ENCODE measurements around the gene EXOC2. TPM values are rescaled to one million over a fixed set of nuclear protein-coding genes. Genes with fewer than 3 reads are reported as not detected.
A peak's percentile ranks its signal among the peaks of the same experiment; 100 is the strongest.

The EXOC2 gene
- total RNA-seq, 1 donor from 2014 or later = 30.1 TPM

GRCh38 chr6:635233-635632 lies 57.7 kb downstream of the EXOC2 start:
- no peaks in the 10 kb centered on the region for H3K27me3 Mint-ChIP-seq (ENCODE audit: unreplicated experiment)
- no peaks in the 10 kb centered on the region for H3K9me3 Mint-ChIP-seq (ENCODE audit: unreplicated experiment)
- no peak overlapping the region for H3K27ac Mint-ChIP-seq (ENCODE audit: unreplicated experiment)
- H3K4me1 Mint-ChIP-seq (ENCODE audit: unreplicated experiment) = peaks cover 12% of the 10 kb centered on the region
- no peak overlapping the region for H3K4me3 Mint-ChIP-seq (ENCODE audit: unreplicated experiment)
- no peak for DNase-seq (ENCODE audit: extremely low spot score, unreplicated experiment)
- peaks cover 30% of the 10 kb centered on the region for H3K36me3 Mint-ChIP-seq (ENCODE audit: unreplicated experiment)
- no peak for TF ChIP-seq CTCF (IDR thresholded peaks at IDR 0.05)

DNA sequence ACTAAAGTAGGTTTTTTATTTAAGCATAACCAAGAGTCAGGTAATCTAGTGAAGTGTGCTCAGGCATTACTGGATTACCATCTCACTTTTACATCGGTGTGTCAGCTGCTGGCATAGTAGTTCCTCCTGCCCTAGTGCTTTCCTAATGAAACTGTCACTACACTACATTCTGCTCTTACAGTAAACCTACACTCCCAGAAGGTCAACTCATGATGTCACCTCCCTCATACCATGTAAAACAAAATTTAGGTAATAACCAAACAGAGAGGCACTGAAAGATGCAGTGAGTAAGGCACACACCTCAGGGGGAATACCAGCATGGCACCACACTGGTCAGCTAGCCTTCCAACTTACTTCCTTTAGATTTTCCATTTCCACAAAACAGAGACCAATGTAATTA lies 59.3 kb downstream of the EXOC2 start:
- TF ChIP-seq CTCF (IDR thresholded peaks at IDR 0.05) = no peak
- Mint-ChIP-seq H3K36me3 (ENCODE audit: unreplicated experiment) (peaks cover 35% of the 10 kb centered on the region), H3K27ac (ENCODE audit: unreplicated experiment) (no peak overlapping the region), H3K9me3 (ENCODE audit: unreplicated experiment) (no peaks in the 10 kb centered on the region), H3K4me1 (ENCODE audit: unreplicated experiment) (peaks cover 15% of the 10 kb centered on the region), H3K27me3 (ENCODE audit: unreplicated experiment) (no peaks in the 10 kb centered on the region), H3K4me3 (ENCODE audit: unreplicated experiment) (no peak overlapping the region)
- DNase-seq (ENCODE audit: extremely low spot score, unreplicated experiment) = no peak

DNA sequence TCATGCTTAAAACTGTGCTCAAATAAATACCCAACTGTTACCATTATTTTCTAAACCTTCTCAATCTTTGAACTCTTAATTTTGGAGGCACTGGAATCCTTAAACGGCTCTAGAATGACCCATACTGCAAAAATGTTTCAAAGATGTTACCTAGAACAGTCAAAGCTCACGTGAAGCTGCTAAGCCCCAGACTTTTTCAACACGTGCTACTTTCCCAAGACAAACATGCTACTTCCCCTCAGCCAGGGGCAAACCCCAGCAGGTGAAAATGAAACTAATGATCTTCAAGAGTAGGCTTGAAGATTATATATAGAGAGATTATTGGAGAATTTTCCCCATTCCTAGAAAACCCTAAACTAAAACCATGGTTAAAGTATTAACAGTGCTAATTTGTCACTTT lies 64.2 kb downstream of the EXOC2 start:
- peaks cover 26% of the 10 kb centered on the region for H3K36me3 Mint-ChIP-seq (ENCODE audit: unreplicated experiment)
- H3K27ac Mint-ChIP-seq (ENCODE audit: unreplicated experiment) = no peak overlapping the region
- no peaks in the 10 kb centered on the region for H3K27me3 Mint-ChIP-seq (ENCODE audit: unreplicated experiment)
- no peak overlapping the region for H3K4me3 Mint-ChIP-seq (ENCODE audit: unreplicated experiment)
- H3K4me1 Mint-ChIP-seq (ENCODE audit: unreplicated experiment) = peaks cover 38% of the 10 kb centered on the region
- H3K9me3 Mint-ChIP-seq (ENCODE audit: unreplicated experiment) = no peaks in the 10 kb centered on the region
- no peak for TF ChIP-seq CTCF (IDR thresholded peaks at IDR 0.05)
- DNase-seq (ENCODE audit: extremely low spot score, unreplicated experiment) = no peak

GRCh38 chr6:626236-626635 lies 66.7 kb downstream of the EXOC2 start:
- Mint-ChIP-seq H3K4me3 (ENCODE audit: unreplicated experiment) (no peak overlapping the region), H3K27ac (ENCODE audit: unreplicated experiment) (peak overlapping the region; percentile 57), H3K4me1 (ENCODE audit: unreplicated experiment) (peaks cover 49% of the 10 kb centered on the region), H3K9me3 (ENCODE audit: unreplicated experiment) (no peaks in the 10 kb centered on the region), H3K36me3 (ENCODE audit: unreplicated experiment) (peaks cover 22% of the 10 kb centered on the region), H3K27me3 (ENCODE audit: unreplicated experiment) (no peaks in the 10 kb centered on the region)
- DNase-seq (ENCODE audit: extremely low spot score, unreplicated experiment) = no peak
- no peak for TF ChIP-seq CTCF (IDR thresholded peaks at IDR 0.05)

- Mint-ChIP-seq H3K4me3 (ENCODE audit: unreplicated experiment) (no peak overlapping the region), H3K36me3 (ENCODE audit: unreplicated experiment) (peaks cover 29% of the 10 kb centered on the region), H3K27ac (ENCODE audit: unreplicated experiment) (peak overlapping the region; percentile 56), H3K4me1 (ENCODE audit: unreplicated experiment) (peaks cover 40% of the 10 kb centered on the region), H3K27me3 (ENCODE audit: unreplicated experiment) (no peaks in the 10 kb centered on the region), H3K9me3 (ENCODE audit: unreplicated experiment) (no peaks in the 10 kb centered on the region)
- TF ChIP-seq CTCF (IDR thresholded peaks at IDR 0.05) = peak; percentile 56
- no peak for DNase-seq (ENCODE audit: extremely low spot score, unreplicated experiment)
Observed at GRCh38 chr6:624979-625378, 68.0 kb downstream of the EXOC2 start.

All from osteocyte (in vitro differentiated cells).